ENCODE data around the gene TMEM132A. TPM values are rescaled to one million over a fixed set of nuclear protein-coding genes. Genes with fewer than 3 reads are reported as not detected.

Gene TMEM132A
- total RNA-seq, 1 donor from 2014 or later, result 218 TPM

GRCh38 chr11:60954421-60954820 lies 30.2 kb downstream of the TMEM132A start:
- H3K9me3 Mint-ChIP-seq, result no peaks in the 10 kb centered on the region
- H3K27me3 Mint-ChIP-seq, result peaks cover 33% of the 10 kb centered on the region
- peaks cover 4% of the 10 kb centered on the region for H3K36me3 Mint-ChIP-seq
- H3K27ac Mint-ChIP-seq, result no peak overlapping the region
- no peak for TF ChIP-seq CTCF (conservative IDR thresholded peaks at IDR 0.05)
- peaks cover 10% of the 10 kb centered on the region for H3K4me1 Mint-ChIP-seq (ENCODE audit: unreplicated experiment)
- DNase-seq (ENCODE audit: extremely low spot score, unreplicated experiment), result no peak
- no peak overlapping the region for H3K4me3 Mint-ChIP-seq

GRCh38 chr11:60955571-60955970 lies 31.3 kb downstream of the TMEM132A start:
- no peak for TF ChIP-seq CTCF (conservative IDR thresholded peaks at IDR 0.05)

GRCh38 chr11:60957188-60957587 lies 32.9 kb downstream of the TMEM132A start:
- TF ChIP-seq CTCF (conservative IDR thresholded peaks at IDR 0.05), result no peak
- H3K27ac Mint-ChIP-seq, result no peak overlapping the region
- no peak for DNase-seq (ENCODE audit: extremely low spot score, unreplicated experiment)
- H3K4me1 Mint-ChIP-seq (ENCODE audit: unreplicated experiment), result peaks cover 11% of the 10 kb centered on the region
- peaks cover 16% of the 10 kb centered on the region for H3K27me3 Mint-ChIP-seq
- H3K36me3 Mint-ChIP-seq, result peaks cover 4% of the 10 kb centered on the region
- H3K4me3 Mint-ChIP-seq, result no peak overlapping the region
- no peaks in the 10 kb centered on the region for H3K9me3 Mint-ChIP-seq

More at GRCh38 chr11:60955571-60955970, 31.3 kb downstream of the TMEM132A start:
- DNase-seq (ENCODE audit: extremely low spot score, unreplicated experiment), result no peak
- Mint-ChIP-seq H3K27me3 (peaks cover 23% of the 10 kb centered on the region), H3K4me1 (ENCODE audit: unreplicated experiment) (peaks cover 14% of the 10 kb centered on the region), H3K9me3 (no peaks in the 10 kb centered on the region), H3K4me3 (no peak overlapping the region), H3K36me3 (peaks cover 4% of the 10 kb centered on the region), H3K27ac (no peak overlapping the region)

- H3K4me1 Mint-ChIP-seq (ENCODE audit: unreplicated experiment), result peaks cover 4% of the 10 kb centered on the region
- no peak overlapping the region for H3K4me3 Mint-ChIP-seq
- no peaks in the 10 kb centered on the region for H3K36me3 Mint-ChIP-seq
- no peaks in the 10 kb centered on the region for H3K9me3 Mint-ChIP-seq
- no peak for TF ChIP-seq CTCF (conservative IDR thresholded peaks at IDR 0.05)
- no peaks in the 10 kb centered on the region for H3K27me3 Mint-ChIP-seq
- DNase-seq (ENCODE audit: extremely low spot score, unreplicated experiment), result no peak
- peak overlapping the region; percentile 41 for H3K27ac Mint-ChIP-seq
These were observed 35.2 kb downstream of the TMEM132A start for GRCh38 chr11:60959431-60959830.

- Mint-ChIP-seq H3K4me3 (no peak overlapping the region), H3K27ac (peak overlapping the region; percentile 77), H3K4me1 (ENCODE audit: unreplicated experiment) (peaks cover 4% of the 10 kb centered on the region), H3K9me3 (no peaks in the 10 kb centered on the region), H3K27me3 (no peaks in the 10 kb centered on the region), H3K36me3 (no peaks in the 10 kb centered on the region)
- TF ChIP-seq CTCF (conservative IDR thresholded peaks at IDR 0.05), result no peak
- no peak for DNase-seq (ENCODE audit: extremely low spot score, unreplicated experiment)
These were observed 36.1 kb downstream of the TMEM132A start for GRCh38 chr11:60960405-60960804.

- TF ChIP-seq CTCF (conservative IDR thresholded peaks at IDR 0.05), result no peak
- Mint-ChIP-seq H3K27ac (no peak overlapping the region), H3K27me3 (no peaks in the 10 kb centered on the region), H3K4me1 (ENCODE audit: unreplicated experiment) (no peaks in the 10 kb centered on the region), H3K9me3 (no peaks in the 10 kb centered on the region), H3K36me3 (no peaks in the 10 kb centered on the region), H3K4me3 (no peak overlapping the region)
- no peak for DNase-seq (ENCODE audit: extremely low spot score, unreplicated experiment)
These were observed 40.5 kb downstream of the TMEM132A start for GRCh38 chr11:60964801-60965200.

Data from type B pancreatic cell (in vitro differentiated cells).